Sigmoid colon (tissue), 7 donors: Measurements from ENCODE around the gene RPS18. TPM values are rescaled to one million over a fixed set of nuclear protein-coding genes. Genes with fewer than 3 reads are reported as not detected.

Source experiments
- DNase-seq: peaks from one replicate; pipeline ENCODE4 v3.0.0-alpha.2; 2019
- H3K27ac ChIP-seq, 4 donors: fragments of 200-600 bp; sonication (generic); one replicate each; pipeline ENCODE4 v1.5.1; 2016 to 2019; ENCODE audit warnings: mild to moderate bottlenecking in 1 of 4
- H3K27me3 ChIP-seq, 3 donors: fragments of 200-600 bp; sonication (generic); one replicate each; pipeline ENCODE4 v1.5.1; 2019; ENCODE audit warnings: mild to moderate bottlenecking in 1 of 3
- H3K36me3 ChIP-seq, 4 donors: fragments of 200-600 bp; sonication (generic); one replicate each; pipeline ENCODE4 v1.5.1; 2016 to 2019
- H3K4me1 ChIP-seq, 4 donors: fragments of 200-600 bp; sonication (generic); one replicate each; pipeline ENCODE4 v1.5.1; 2017 to 2019
- H3K4me3 ChIP-seq, 4 donors: fragments of 200-600 bp; sonication (generic); one replicate each; pipeline ENCODE4 v1.5.1; 2017 to 2019; ENCODE audit warnings: mild to moderate bottlenecking in 2 of 4, moderate library complexity in 1 of 4
- H3K9me3 ChIP-seq, 4 donors: fragments of 200-600 bp in 3 of 4; sonication (generic) in 3 of 4; one replicate each; pipeline versions ENCODE4 v1.5.1 to v1.6.1; 2013 to 2019
- EP300 ChIP-seq, 4 donors: sonication (generic); formaldehyde crosslinking; IDR thresholded peaks; one replicate each; pipeline ENCODE4 v1.6.1; 2017; ENCODE audit warnings: antibody characterized with exemption in 4 of 4
- POLR2A ChIP-seq, 2 donors: fragments of 450-650 bp; IDR thresholded peaks; one replicate each; pipeline ENCODE4 v1.6.1; 2016; ENCODE audit warnings: antibody characterized with exemption in 2 of 2, mild to moderate bottlenecking in 2 of 2, moderate library complexity in 2 of 2
- POLR2AphosphoS5 ChIP-seq, 4 donors: sonication (generic); formaldehyde crosslinking; IDR thresholded peaks; one replicate each; pipeline ENCODE4 v1.6.1; 2017; ENCODE audit warnings: antibody characterized with exemption in 4 of 4
- WGBS, 2 donors: extraction: QIAGEN DNeasy Blood & Tissue Kit; methylation state at CpG; one replicate each; pipeline ENCODE4 v1.1.7; 2013; 5-methylcytosine and 5-hydroxymethylcytosine counted together
- intact Hi-C: fragments of 100-400 bp; cut with DNase I; formaldehyde crosslinking; loops from one replicate; pipeline ENCODE4 v1.15.1; 2023
- polyA plus RNA-seq, 3 donors: library from polyadenylated mRNA; stranded (reverse); fragments of 200-250 nt; gene quantifications; one replicate each; pipeline ENCODE4 v1.2.3, GENCODE V29; 2013
- total RNA-seq, 4 donors: library from RNA; depleted of rRNA; stranded (reverse); fragments of >200 nt; gene quantifications; one replicate each; pipeline ENCODE4 v1.1.0, GENCODE V29; 2016
- TF ChIP-seq, protein P1 (sequence below), 4 experiments: fragments of 450-650 bp in 3 of 4; fragments of 200-600 bp in 1 of 4; IDR thresholded peaks; one replicate each; pipeline ENCODE4 v1.5.1; 2016 to 2019; ENCODE audit warnings: antibody characterized with exemption in 4 of 4, mild to moderate bottlenecking in 3 of 4, moderate library complexity in 2 of 4
- donor health status: healthy with polysubstance abuse.
- donor health status: Bipolar disorder and iron deficiency.
- donor health status: healthy.

RPS18 gene
- total and polyA plus RNA-seq, 7 donors: 2,427 to 7,566 (median 4,052) TPM

DNA sequence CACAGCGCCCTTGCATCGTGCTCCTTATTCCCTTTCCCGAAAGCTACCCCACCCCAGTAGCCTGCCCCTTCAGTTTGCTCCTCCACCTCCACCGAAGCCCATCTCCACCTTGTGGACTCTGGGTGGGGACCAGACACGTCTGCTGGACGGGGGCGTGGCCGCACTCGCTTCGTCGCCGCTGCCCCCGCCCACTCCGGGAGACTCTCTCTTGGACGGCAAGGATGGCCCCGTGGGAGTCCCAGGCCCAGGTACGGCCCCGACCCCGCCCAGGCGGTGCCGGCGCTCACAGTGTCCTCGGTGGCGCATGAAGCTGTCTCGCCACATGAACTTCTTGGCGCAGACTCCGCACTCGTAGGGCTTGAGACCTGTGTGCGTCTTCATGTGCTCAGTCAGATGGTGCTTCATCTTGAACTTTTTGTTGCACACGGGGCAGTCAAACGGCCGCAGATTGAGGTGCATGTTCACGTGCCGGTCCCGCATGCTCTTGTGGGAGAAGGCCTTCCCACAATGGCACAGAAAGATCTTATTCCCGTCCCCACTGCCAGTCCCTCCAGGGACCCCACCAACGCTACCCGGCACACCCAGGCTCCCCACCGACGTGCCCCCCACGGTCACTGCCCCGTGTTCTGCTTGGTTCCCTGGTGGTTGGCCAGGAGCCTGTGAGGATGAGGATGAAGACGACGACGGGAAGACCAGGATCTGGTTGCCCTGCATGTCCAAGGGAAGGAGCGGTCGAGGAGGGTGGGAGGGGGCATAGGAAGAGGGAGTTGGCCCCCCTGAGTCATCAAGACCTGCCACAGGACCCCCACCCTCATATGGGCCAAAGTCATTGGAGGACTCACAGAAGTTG lies 43.3 kb downstream of the RPS18 start:
- WGBS, 2 donors: 23 to 51% methylated on average over 47 of the region's 47 CpGs
- peak; percentile 80 for DNase-seq
- peak overlapping the region; percentile 90 to 97 (median 95) for H3K27ac ChIP-seq
- peaks cover 9 to 30% (median 13%) of the 10 kb centered on the region in 4 donors for H3K36me3 ChIP-seq
- H3K4me1 ChIP-seq: peaks cover 0 to 74% (median 58%) of the 10 kb centered on the region in 4 donors
- no peaks in the 10 kb centered on the region for H3K9me3 ChIP-seq
- H3K27me3 ChIP-seq: no peaks in the 10 kb centered on the region
- H3K4me3 ChIP-seq: peak overlapping the region; percentile 65 to 89 (median 78)
- intact Hi-C loops: loop anchor here (1.0 to 5.0 kb wide), 2 partner anchors 16 to 112 kb away; no protein-coding TSS in a partner anchor
- TF ChIP-seq POLR2AphosphoS5 (IDR thresholded peaks at IDR 0.05): peak in 1 of 4 donors; percentile 11
- no peak for TF ChIP-seq EP300 (IDR thresholded peaks at IDR 0.05)

DNA sequence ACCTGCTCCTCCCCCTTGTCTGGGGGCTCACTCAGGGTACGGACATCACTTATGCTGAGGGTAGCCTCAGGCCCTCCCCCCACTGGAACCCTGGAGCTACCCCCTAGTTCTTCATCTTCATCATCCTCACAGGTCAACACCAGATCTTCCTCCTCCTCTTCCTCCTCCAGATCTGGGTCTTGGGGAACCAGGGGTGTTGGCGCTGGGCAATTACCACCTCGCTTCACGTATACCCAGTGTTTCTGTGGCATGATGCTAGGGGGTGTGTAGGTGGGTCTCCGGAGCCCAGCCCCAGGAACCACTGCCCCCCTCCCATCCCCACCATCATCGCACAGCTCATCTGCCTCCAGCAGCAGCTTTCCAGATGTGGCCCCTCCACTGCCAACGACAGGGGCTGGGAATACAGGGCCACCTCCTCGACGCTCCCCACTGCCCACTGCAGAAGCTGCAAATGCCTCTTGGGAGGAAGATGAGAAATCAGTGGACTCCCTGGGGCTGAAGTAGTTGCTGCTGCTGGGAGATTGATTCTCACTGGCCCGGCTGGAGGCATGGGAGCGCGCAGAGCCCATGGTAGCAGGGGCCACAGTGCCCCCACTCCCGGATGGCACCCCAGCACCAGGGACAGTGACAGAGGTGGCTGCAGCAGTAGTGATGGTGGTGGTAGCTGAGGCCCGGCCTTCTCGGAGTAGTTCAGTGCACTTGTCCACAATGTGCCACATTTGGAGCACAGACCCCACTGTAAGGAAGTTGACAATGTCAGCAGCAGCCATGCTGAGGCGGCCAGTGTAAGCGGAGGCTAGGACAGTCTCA lies 44.1 kb downstream of the RPS18 start:
- intact Hi-C loops: loop anchor here (5.0 kb wide), 1 partner anchor 111 kb away; no protein-coding TSS in a partner anchor
- 92 to 93% methylated on average over 17 of the region's 17 CpGs for WGBS, 2 donors
- Histone ChIP-seq H3K4me3 (no peak overlapping the region), H3K9me3 (no peaks in the 10 kb centered on the region), H3K4me1 (peaks cover 0 to 80% (median 63%) of the 10 kb centered on the region in 4 donors), H3K27me3 (no peaks in the 10 kb centered on the region), H3K36me3 (peaks cover 14 to 30% (median 19%) of the 10 kb centered on the region in 4 donors), H3K27ac (peak overlapping the region; percentile 8 to 96 (median 88))
- peak; percentile 63 for DNase-seq
- TF ChIP-seq, protein P1, sequence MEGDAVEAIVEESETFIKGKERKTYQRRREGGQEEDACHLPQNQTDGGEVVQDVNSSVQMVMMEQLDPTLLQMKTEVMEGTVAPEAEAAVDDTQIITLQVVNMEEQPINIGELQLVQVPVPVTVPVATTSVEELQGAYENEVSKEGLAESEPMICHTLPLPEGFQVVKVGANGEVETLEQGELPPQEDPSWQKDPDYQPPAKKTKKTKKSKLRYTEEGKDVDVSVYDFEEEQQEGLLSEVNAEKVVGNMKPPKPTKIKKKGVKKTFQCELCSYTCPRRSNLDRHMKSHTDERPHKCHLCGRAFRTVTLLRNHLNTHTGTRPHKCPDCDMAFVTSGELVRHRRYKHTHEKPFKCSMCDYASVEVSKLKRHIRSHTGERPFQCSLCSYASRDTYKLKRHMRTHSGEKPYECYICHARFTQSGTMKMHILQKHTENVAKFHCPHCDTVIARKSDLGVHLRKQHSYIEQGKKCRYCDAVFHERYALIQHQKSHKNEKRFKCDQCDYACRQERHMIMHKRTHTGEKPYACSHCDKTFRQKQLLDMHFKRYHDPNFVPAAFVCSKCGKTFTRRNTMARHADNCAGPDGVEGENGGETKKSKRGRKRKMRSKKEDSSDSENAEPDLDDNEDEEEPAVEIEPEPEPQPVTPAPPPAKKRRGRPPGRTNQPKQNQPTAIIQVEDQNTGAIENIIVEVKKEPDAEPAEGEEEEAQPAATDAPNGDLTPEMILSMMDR (IDR thresholded peaks at IDR 0.05): no peak
- TF ChIP-seq POLR2AphosphoS5 (IDR thresholded peaks at IDR 0.05): no peak
- TF ChIP-seq POLR2A (IDR thresholded peaks at IDR 0.05): no peak
- no peak for TF ChIP-seq EP300 (IDR thresholded peaks at IDR 0.05)

DNA sequence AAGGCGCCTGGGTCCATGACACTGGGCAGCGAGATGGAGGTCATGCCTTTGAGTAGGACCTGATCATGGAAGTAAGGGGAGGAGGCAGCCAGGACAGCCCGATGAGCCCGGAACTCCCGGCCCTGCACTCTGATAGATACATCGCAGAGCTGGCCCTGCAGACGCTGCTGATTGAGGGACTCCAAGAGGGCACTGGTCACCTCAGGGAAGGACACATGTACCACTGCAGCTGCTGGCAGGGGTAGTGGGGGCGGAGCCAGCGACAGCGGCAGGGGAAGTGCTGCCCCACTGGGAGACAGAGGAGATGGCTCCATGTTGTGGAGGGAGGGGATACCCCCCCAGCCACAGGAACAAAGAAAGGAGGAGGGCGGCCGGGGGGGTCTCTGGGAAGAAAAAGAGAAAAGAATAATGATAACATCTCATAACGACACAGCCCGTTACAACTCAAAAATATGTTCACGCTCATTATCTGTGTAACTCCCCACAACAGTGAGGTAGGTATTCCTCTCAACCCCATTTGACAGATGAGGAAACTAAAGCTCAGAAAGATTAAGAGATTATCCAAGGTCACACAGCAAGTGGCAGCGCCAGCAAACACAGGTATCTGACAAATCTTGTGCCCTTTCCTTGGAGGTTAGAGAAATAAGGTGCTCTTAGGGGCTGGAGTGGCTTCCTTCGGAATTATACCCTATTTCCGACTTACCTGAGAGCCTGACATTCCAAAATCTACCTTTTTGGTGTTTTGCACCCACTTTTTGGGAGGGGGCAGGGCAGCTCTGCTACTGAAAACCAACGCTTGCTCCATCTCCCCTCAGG lies 44.9 kb downstream of the RPS18 start:
- no peaks in the 10 kb centered on the region for H3K27me3 ChIP-seq
- peaks cover 14 to 30% (median 22%) of the 10 kb centered on the region in 4 donors for H3K36me3 ChIP-seq
- 80 to 84% methylated on average over 19 of the region's 19 CpGs for WGBS, 2 donors
- H3K27ac ChIP-seq: peak overlapping the region; percentile 84 to 87 (median 84)
- TF ChIP-seq POLR2A (IDR thresholded peaks at IDR 0.05): no peak
- no peak for TF ChIP-seq EP300 (IDR thresholded peaks at IDR 0.05)
- TF ChIP-seq, protein P1 (IDR thresholded peaks at IDR 0.05): no peak
- no peak for TF ChIP-seq POLR2AphosphoS5 (IDR thresholded peaks at IDR 0.05)
- peak overlapping the region; percentile 43 to 59 (median 54) for H3K4me3 ChIP-seq
- intact Hi-C loops: loop anchor here (5.0 kb wide), 1 partner anchor 110 kb away; no protein-coding TSS in a partner anchor
- no peaks in the 10 kb centered on the region for H3K9me3 ChIP-seq
- DNase-seq: peak; percentile 72
- peaks cover 0 to 80% (median 65%) of the 10 kb centered on the region in 4 donors for H3K4me1 ChIP-seq

DNA sequence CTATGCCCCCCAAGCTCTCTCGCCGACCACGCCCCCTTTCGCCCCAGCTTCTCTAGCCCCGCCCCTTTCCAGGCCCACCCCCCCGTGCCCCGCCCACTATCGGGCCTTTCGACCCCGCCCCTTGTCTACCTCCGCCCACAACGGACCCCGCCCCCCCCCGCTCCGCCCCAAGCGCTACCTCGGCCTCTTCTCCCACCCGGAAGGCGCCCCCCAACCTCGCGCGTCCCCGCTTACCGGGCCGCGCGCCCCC lies 45.5 kb downstream of the RPS18 start:
- no peaks in the 10 kb centered on the region for H3K9me3 ChIP-seq
- no peaks in the 10 kb centered on the region for H3K27me3 ChIP-seq
- TF ChIP-seq POLR2AphosphoS5 (IDR thresholded peaks at IDR 0.05) (no peak), POLR2A (IDR thresholded peaks at IDR 0.05) (no peak), EP300 (IDR thresholded peaks at IDR 0.05) (no peak)
- TF ChIP-seq, protein P1 (IDR thresholded peaks at IDR 0.05): no peak
- H3K4me1 ChIP-seq: peaks cover 0 to 80% (median 65%) of the 10 kb centered on the region in 4 donors
- H3K27ac ChIP-seq: peak overlapping the region; percentile 84 to 87 (median 84)
- DNase-seq: no peak
- 2% methylated on average over 26 to 27 of the region's 27 CpGs for WGBS, 2 donors
- H3K36me3 ChIP-seq: peaks cover 14 to 30% (median 22%) of the 10 kb centered on the region in 4 donors
- H3K4me3 ChIP-seq: peak overlapping the region; percentile 43 to 59 (median 54)
- intact Hi-C loops: loop anchor here (5.0 kb wide), 1 partner anchor 110 kb away; no protein-coding TSS in a partner anchor
